Hepatocyte (in vitro differentiated cells): Measurements from ENCODE around the gene COL11A2. TPM values are rescaled to one million over a fixed set of nuclear protein-coding genes. Genes with fewer than 3 reads are reported as not detected.

Experiments
- DNase-seq: peaks from one replicate; pipeline ENCODE4 v3.0.0-alpha.2; 2016; ENCODE audit warnings: low spot score
- H2AFZ ChIP-seq: fragments of 200-600 bp; sonication (generic); 2 replicates; pipeline ENCODE4 v1.6.0; 2016; ENCODE audit warnings: antibody characterized with exemption, mild to moderate bottlenecking
- H3K27ac ChIP-seq: fragments of 200-600 bp; sonication (generic); 2 replicates; pipeline ENCODE4 v1.5.1; 2016; ENCODE audit warnings: mild to moderate bottlenecking
- H3K27me3 ChIP-seq: fragments of 200-600 bp; sonication (generic); 2 replicates; pipeline ENCODE4 v1.6.1; 2016
- H3K36me3 ChIP-seq: fragments of 200-600 bp; sonication (generic); replicated peaks from 2 replicates; pipeline ENCODE4 v1.5.1; 2016; ENCODE audit warnings: low read depth; ENCODE audit not compliant: insufficient read depth
- H3K4me1 ChIP-seq: fragments of 200-600 bp; sonication (generic); 2 replicates; pipeline ENCODE4 v1.5.1; 2016; ENCODE audit warnings: mild to moderate bottlenecking, moderate library complexity; ENCODE audit not compliant: insufficient read depth
- H3K4me2 ChIP-seq: fragments of 200-600 bp; sonication (generic); 2 replicates; pipeline ENCODE4 v1.6.0; 2016
- H3K4me3 ChIP-seq: fragments of 200-600 bp; sonication (generic); 2 replicates; pipeline ENCODE4 v1.5.1; 2016; ENCODE audit warnings: mild to moderate bottlenecking
- H3K79me2 ChIP-seq: fragments of 200-600 bp; sonication (generic); 2 replicates; pipeline ENCODE4 v1.6.0; 2017; ENCODE audit warnings: mild to moderate bottlenecking
- H3K9me2 ChIP-seq: fragments of 200-600 bp; sonication (generic); replicated peaks from 2 replicates; pipeline ENCODE4 v1.6.0; 2017; ENCODE audit warnings: mild to moderate bottlenecking; ENCODE audit not compliant: insufficient read depth
- H3K9me3 ChIP-seq: fragments of 200-600 bp; sonication (generic); 2 replicates; pipeline ENCODE4 v1.5.1; 2016; ENCODE audit warnings: low read depth, mild to moderate bottlenecking
- H4K20me1 ChIP-seq: fragments of 200-600 bp; sonication (generic); 2 replicates; pipeline ENCODE4 v1.6.0; 2016; ENCODE audit warnings: mild to moderate bottlenecking; ENCODE audit not compliant: insufficient read depth, poor library complexity, severe bottlenecking
- CTCF ChIP-seq: fragments of 200-600 bp; sonication (generic); IDR thresholded peaks from 2 replicates; pipeline ENCODE4 v1.5.1; 2016; ENCODE audit warnings: antibody characterized with exemption, mild to moderate bottlenecking; ENCODE audit not compliant: poor library complexity
- EZH2 ChIP-seq: fragments of 200-600 bp; sonication (generic); IDR thresholded peaks from 2 replicates; pipeline ENCODE4 v1.6.1; 2016; ENCODE audit warnings: antibody characterized with exemption, mild to moderate bottlenecking, borderline replicate concordance
- EZH2phosphoT487 ChIP-seq: fragments of 200-600 bp; sonication (generic); IDR thresholded peaks from one replicate; pipeline ENCODE4 v1.6.1; 2018; ENCODE audit warnings: antibody characterized with exemption, mild to moderate bottlenecking, low read depth, moderate library complexity; ENCODE audit not compliant: unreplicated experiment, severe bottlenecking
- WGBS: methylation state at CpG from one replicate; pipeline ENCODE4 v1.1.6; 2016; ENCODE audit warnings: low lambda C conversion rate; ENCODE audit errors: missing lambda C conversion rate; 5-methylcytosine and 5-hydroxymethylcytosine counted together
- polyA plus RNA-seq: library from polyadenylated mRNA; unstranded; fragments of >200 nt; fragmentation: Nextera tagmentation; extraction: Ambion mirVana; gene quantifications from 2 replicates; pipeline ENCODE4 v1.2.1, GENCODE V29; 2016
- total RNA-seq: library from RNA; depleted of rRNA; stranded (reverse); fragments of >200 nt; gene quantifications from 2 replicates; pipeline ENCODE4 v1.2.3, GENCODE V29; 2014

COL11A2 gene
- total and polyA plus RNA-seq, 2 experiments from 2014 or later = 3.0 to 4.7 TPM

DNA sequence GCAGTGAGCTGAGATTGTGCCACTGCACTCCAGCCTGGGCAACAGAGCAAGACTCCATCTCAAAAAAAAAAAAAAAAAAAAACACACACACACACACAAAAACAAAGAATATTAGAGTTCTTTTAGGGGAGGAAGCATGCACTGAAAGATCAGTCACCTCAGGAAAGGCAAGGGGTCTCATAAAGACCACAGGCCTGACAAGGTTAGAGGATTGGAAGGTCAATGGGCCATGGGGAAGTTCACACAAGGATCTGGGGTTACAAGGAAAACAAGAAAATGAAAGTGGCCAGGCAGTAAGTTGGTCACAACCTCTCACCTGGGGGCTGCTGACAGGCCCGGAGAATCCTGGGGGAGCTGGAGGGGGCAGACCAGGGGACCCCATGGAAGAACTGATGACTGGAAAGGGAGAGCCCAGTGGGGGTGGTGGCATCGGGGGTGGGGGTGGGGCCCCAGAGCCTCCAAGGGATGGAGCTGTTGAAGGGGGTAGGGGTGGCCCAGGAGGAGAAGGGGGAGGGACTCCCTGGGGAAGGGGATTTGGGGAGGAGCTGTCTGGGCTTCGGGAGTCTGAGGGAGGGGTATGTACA lies 6.7 kb upstream of the COL11A2 start:
- H3K4me2 ChIP-seq = peak overlapping the region; percentile 96
- H3K4me1 ChIP-seq = peaks cover 20% of the 10 kb centered on the region
- H3K79me2 ChIP-seq = peaks cover 59% of the 10 kb centered on the region
- no peaks in the 10 kb centered on the region for H3K36me3 ChIP-seq
- WGBS = 67% methylated on average over 1 of the region's 3 CpGs
- peak overlapping the region; percentile 71 for H3K4me3 ChIP-seq
- H4K20me1 ChIP-seq = peaks cover 31% of the 10 kb centered on the region
- H2AFZ ChIP-seq = no peak overlapping the region
- TF ChIP-seq EZH2phosphoT487 (no peak), EZH2 (no peak), CTCF (no peak)
- H3K27ac ChIP-seq = no peak overlapping the region
- no peaks in the 10 kb centered on the region for H3K9me2 ChIP-seq
- no peaks in the 10 kb centered on the region for H3K9me3 ChIP-seq
- DNase-seq = no peak
- no peaks in the 10 kb centered on the region for H3K27me3 ChIP-seq

- Histone ChIP-seq H3K4me2 (peak overlapping the region; percentile 96), H3K9me2 (no peaks in the 10 kb centered on the region), H3K4me1 (peaks cover 18% of the 10 kb centered on the region), H3K9me3 (no peaks in the 10 kb centered on the region), H3K27ac (no peak overlapping the region), H4K20me1 (peaks cover 31% of the 10 kb centered on the region), H2AFZ (no peak overlapping the region), H3K79me2 (peaks cover 55% of the 10 kb centered on the region), H3K27me3 (no peaks in the 10 kb centered on the region), H3K36me3 (no peaks in the 10 kb centered on the region), H3K4me3 (no peak overlapping the region)
- WGBS = 83% methylated on average over 6 of the region's 6 CpGs
- TF ChIP-seq EZH2phosphoT487 (no peak), CTCF (no peak), EZH2 (no peak)
- DNase-seq = no peak
Observed at GRCh38 chr6:33198159-33198852, 6.0 kb upstream of the COL11A2 start.

- no peaks in the 10 kb centered on the region for H3K9me2 ChIP-seq
- H3K4me1 ChIP-seq = peaks cover 21% of the 10 kb centered on the region
- WGBS = 43% methylated on average over 12 of the region's 12 CpGs
- no peak overlapping the region for H3K27ac ChIP-seq
- H3K36me3 ChIP-seq = no peaks in the 10 kb centered on the region
- DNase-seq = peak; percentile 84
- peaks cover 47% of the 10 kb centered on the region for H3K79me2 ChIP-seq
- H3K4me3 ChIP-seq = no peak overlapping the region
- no peak overlapping the region for H2AFZ ChIP-seq
- H3K27me3 ChIP-seq = peaks cover 4% of the 10 kb centered on the region
- no peaks in the 10 kb centered on the region for H3K9me3 ChIP-seq
- peak overlapping the region; percentile 96 for H3K4me2 ChIP-seq
- TF ChIP-seq CTCF (peak; percentile 70), EZH2phosphoT487 (no peak)
- peaks cover 31% of the 10 kb centered on the region for H4K20me1 ChIP-seq
Observed at GRCh38 chr6:33197431-33198048, 5.3 kb upstream of the COL11A2 start.
